Activated T-helper 1 cell treated with anti-CD3 and anti-CD28 coated beads, Interleukin-12 subunit alpha, Interleukin-12 subunit beta, Interleukin-2, Interleukin-4 antibody, amounts not matched to agents 30 ng/mL and 10 ng/mL and 1 ng/mL, durations not matched to agents 14 hours and 24 hours and 36 hours (primary cell): ENCODE measurements around the gene CGN. TPM values are rescaled to one million over a fixed set of nuclear protein-coding genes. Genes with fewer than 3 reads are reported as not detected.

Experiments
- DNase-seq: peaks from one replicate; pipeline ENCODE4 v3.0.0; 2021; ENCODE audit warnings: low spot score
- H3K27ac Mint-ChIP-seq: one replicate; pipeline ENCODE4 v1.8.0; 2021; ENCODE audit warnings: mild to moderate bottlenecking, mixed read lengths
- H3K27me3 Mint-ChIP-seq: one replicate; pipeline ENCODE4 v1.8.0; 2022; ENCODE audit warnings: mild to moderate bottlenecking, moderate library complexity, mixed read lengths; ENCODE audit not compliant: insufficient read depth
- H3K36me3 Mint-ChIP-seq: one replicate; pipeline ENCODE4 v1.8.0; 2021; ENCODE audit warnings: low read depth, mixed read lengths
- H3K4me1 Mint-ChIP-seq: one replicate; pipeline ENCODE4 v1.8.0; 2021; ENCODE audit warnings: low read depth, mixed read lengths
- H3K4me3 Mint-ChIP-seq: one replicate; pipeline ENCODE4 v1.8.0; 2021; ENCODE audit warnings: mild to moderate bottlenecking, moderate library complexity, mixed read lengths
- H3K9me3 Mint-ChIP-seq: one replicate; pipeline ENCODE4 v1.8.0; 2021; ENCODE audit warnings: mixed read lengths
- intact Hi-C: fragments of 100-400 bp; cut with micrococcal nuclease; formaldehyde crosslinking; loops from one replicate; pipeline ENCODE4 v1.15.1; 2024
- total RNA-seq: library from RNA; stranded (reverse); gene quantifications from 2 replicates; pipeline ENCODE4 v1.2.3, GENCODE V29; 2022

The CGN gene
- total RNA-seq, 1 donor from 2014 or later, result 0.91 TPM

GRCh38 chr1:151485685-151486255, 25.4 kb upstream of the CGN start:
- Mint-ChIP-seq H3K4me3 (no peak overlapping the region), H3K36me3 (no peaks in the 10 kb centered on the region), H3K4me1 (no peaks in the 10 kb centered on the region), H3K27ac (no peak overlapping the region), H3K27me3 (no peaks in the 10 kb centered on the region), H3K9me3 (peaks cover 8% of the 10 kb centered on the region)
- no peak for DNase-seq
- intact Hi-C loops, result no loop called here

DNA sequence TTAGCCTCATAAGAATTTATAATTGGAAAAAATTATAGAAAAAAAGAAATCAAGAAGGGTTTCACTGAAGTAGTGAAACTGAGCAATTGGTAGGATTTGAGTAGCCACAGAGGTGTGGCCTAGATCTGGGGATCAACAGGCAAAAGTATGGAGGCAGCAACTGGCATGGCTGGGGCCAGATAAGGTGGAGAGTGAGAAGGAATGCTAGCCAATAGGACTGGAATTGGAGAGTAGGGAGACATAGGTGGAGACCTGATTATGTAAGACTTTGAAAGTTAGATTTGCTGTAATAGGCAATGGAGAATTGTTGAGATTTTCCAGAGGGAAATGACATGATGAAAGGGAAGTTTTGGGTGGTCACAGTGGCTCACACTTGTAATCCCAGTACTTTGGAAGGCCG, 24.6 kb upstream of the CGN start:
- Mint-ChIP-seq H3K9me3 (peaks cover 6% of the 10 kb centered on the region), H3K4me1 (no peaks in the 10 kb centered on the region), H3K4me3 (no peak overlapping the region), H3K27me3 (peaks cover 2% of the 10 kb centered on the region), H3K27ac (no peak overlapping the region), H3K36me3 (no peaks in the 10 kb centered on the region)
- intact Hi-C loops, result no loop called here
- DNase-seq, result no peak

DNA sequence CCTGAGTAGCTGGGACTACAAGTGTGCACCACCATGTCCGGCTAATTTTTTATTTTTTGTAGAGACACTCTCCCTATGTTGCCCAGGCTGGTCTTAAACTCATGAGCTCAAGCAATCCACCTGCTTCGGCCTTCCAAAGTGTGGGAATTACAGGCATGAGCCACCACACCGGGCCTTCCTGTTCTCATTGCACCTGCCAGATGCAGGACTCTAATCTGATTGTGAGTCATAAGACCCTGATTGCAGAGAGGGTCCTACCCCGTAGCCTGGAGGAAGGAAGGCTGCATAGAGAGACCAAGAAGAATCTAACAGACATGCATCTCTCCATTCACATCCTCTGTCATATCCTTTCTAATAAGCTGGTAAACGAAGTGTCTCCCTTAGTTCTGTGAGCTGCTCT, 19.5 kb upstream of the CGN start:
- Mint-ChIP-seq H3K36me3 (no peaks in the 10 kb centered on the region), H3K4me3 (no peak overlapping the region), H3K27ac (no peak overlapping the region), H3K9me3 (no peaks in the 10 kb centered on the region), H3K27me3 (peaks cover 7% of the 10 kb centered on the region), H3K4me1 (peaks cover 12% of the 10 kb centered on the region)
- intact Hi-C loops, result no loop called here
- DNase-seq, result no peak

DNA sequence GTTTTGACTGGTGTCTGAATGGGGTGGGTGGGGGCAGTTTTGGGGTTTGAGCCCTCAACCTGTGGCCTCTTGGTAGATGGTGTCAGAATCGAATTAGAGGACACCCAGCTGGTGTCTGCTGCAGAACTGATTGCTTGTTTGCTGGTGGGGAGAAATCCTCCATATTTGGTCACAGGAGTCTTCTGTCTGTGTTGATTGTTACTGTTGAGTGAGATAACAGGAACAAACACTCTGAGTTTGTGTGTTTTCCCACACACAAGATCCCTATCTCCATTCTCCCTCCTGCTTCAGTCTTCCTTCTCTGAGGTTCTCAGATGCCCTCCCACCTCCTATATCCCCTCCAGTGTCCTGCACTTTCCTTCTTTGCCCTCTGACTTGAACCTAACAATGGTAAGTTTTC, 19.1 kb upstream of the CGN start:
- Mint-ChIP-seq H3K36me3 (no peaks in the 10 kb centered on the region), H3K4me3 (no peak overlapping the region), H3K9me3 (no peaks in the 10 kb centered on the region), H3K27ac (no peak overlapping the region), H3K4me1 (peaks cover 12% of the 10 kb centered on the region), H3K27me3 (peaks cover 7% of the 10 kb centered on the region)
- intact Hi-C loops, result no loop called here
- no peak for DNase-seq

DNA sequence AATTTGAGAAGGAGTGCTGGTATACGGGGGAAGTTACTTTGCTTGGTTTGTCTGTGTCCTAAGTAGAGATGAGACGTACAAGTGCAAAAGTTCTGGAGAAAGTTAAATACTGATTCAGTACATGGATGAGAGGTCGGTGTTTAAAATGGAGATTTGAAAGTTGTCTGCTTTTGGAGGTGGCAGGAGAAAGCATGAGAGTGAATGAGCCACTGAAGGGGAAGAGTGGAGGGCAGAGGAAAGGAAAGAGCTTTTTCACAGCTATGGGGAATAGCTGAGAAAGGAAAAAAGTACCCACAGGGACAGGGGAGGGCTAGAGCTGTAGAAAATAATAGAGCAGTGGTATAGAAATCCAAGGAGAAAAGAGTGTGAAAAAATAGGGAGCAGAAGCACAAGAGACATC, 18.1 kb upstream of the CGN start:
- H3K9me3 Mint-ChIP-seq, result no peaks in the 10 kb centered on the region
- H3K4me1 Mint-ChIP-seq, result peaks cover 12% of the 10 kb centered on the region
- DNase-seq, result no peak
- H3K27ac Mint-ChIP-seq, result no peak overlapping the region
- no peak overlapping the region for H3K4me3 Mint-ChIP-seq
- H3K27me3 Mint-ChIP-seq, result peaks cover 7% of the 10 kb centered on the region
- intact Hi-C loops, result no loop called here
- H3K36me3 Mint-ChIP-seq, result no peaks in the 10 kb centered on the region

DNA sequence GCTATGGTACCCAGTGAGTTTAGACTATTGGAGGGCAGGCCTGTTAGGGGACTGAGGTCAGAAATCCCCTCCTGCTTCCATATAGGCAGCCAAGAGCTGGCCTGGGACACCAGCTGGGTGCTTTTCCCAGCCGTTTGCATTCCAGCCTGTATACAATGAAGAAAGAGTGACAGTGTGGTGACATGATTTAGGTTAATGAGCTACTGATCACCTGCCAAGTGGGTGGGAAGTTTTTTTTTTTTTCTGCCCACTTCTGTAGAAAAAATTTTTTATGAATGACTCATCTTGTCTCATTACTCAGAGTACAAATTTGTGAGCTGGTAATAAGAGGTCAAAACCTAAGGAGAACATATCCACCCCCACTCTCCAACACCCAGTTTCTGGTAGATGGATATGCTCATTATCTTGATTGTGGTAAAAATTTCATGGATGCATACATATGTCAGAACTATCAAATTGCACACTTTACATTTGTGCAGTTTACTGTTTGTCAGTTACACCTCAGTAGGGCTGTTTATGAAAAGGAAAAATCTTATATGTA, 16.4 kb upstream of the CGN start:
- no peak overlapping the region for H3K27ac Mint-ChIP-seq
- intact Hi-C loops, result loop anchor here (1.0 kb wide), 1 partner anchor 20 kb away; no protein-coding TSS in a partner anchor
- peaks cover 13% of the 10 kb centered on the region for H3K27me3 Mint-ChIP-seq
- no peaks in the 10 kb centered on the region for H3K36me3 Mint-ChIP-seq
- H3K4me3 Mint-ChIP-seq, result no peak overlapping the region
- no peak for DNase-seq
- no peaks in the 10 kb centered on the region for H3K9me3 Mint-ChIP-seq
- H3K4me1 Mint-ChIP-seq, result peaks cover 12% of the 10 kb centered on the region

DNA sequence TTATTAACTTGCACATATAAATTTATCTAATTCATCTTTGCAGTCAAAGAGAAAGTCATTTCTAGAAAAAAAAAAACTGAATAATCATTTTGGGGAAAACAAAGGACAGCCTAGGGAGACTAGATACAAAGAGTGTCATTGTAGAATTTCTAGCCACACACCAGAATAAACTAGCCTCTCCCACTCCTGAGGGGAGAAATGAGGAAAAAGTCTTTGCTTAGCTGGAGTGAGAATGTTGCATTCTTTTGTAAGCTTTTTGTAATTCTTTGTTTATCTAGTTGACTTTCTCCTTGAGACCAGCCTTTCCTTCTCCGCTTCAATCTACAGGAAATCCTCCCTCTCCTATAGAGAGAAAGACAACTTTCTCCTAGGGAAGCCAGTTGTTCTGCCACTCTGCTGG, 15.9 kb upstream of the CGN start:
- peaks cover 13% of the 10 kb centered on the region for H3K27me3 Mint-ChIP-seq
- no peaks in the 10 kb centered on the region for H3K9me3 Mint-ChIP-seq
- peaks cover 12% of the 10 kb centered on the region for H3K4me1 Mint-ChIP-seq
- H3K4me3 Mint-ChIP-seq, result no peak overlapping the region
- H3K36me3 Mint-ChIP-seq, result no peaks in the 10 kb centered on the region
- DNase-seq, result no peak
- intact Hi-C loops, result loop anchor here (1.0 kb wide), 1 partner anchor 20 kb away; no protein-coding TSS in a partner anchor
- H3K27ac Mint-ChIP-seq, result no peak overlapping the region

DNA sequence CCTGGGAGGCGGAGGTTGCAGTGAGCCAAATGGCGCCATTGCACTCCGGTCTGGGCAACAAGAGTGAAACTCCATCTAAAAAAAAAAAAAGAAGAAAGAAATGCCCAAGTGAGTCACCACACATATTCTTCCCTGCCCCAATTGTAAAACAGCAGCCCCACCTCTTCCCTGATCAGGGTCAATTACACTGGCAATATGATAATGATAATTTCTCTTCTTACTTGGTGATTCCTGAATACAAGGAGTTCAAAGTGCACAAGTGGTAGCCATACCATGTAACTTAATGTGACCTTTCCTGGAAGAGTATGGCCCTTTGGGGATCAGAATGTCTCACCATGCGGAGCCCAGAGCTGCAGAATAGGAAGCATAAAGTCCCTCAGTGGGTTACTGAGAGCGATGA, 11.8 kb upstream of the CGN start:
- DNase-seq, result no peak
- intact Hi-C loops, result no loop called here
- no peaks in the 10 kb centered on the region for H3K9me3 Mint-ChIP-seq
- peaks cover 12% of the 10 kb centered on the region for H3K4me1 Mint-ChIP-seq
- H3K27ac Mint-ChIP-seq, result no peak overlapping the region
- H3K36me3 Mint-ChIP-seq, result no peaks in the 10 kb centered on the region
- peaks cover 14% of the 10 kb centered on the region for H3K27me3 Mint-ChIP-seq
- no peak overlapping the region for H3K4me3 Mint-ChIP-seq

- peaks cover 7% of the 10 kb centered on the region for H3K4me1 Mint-ChIP-seq
- no peak for DNase-seq
- H3K9me3 Mint-ChIP-seq, result no peaks in the 10 kb centered on the region
- peaks cover 14% of the 10 kb centered on the region for H3K27me3 Mint-ChIP-seq
- H3K27ac Mint-ChIP-seq, result no peak overlapping the region
- intact Hi-C loops, result no loop called here
- H3K4me3 Mint-ChIP-seq, result no peak overlapping the region
- no peaks in the 10 kb centered on the region for H3K36me3 Mint-ChIP-seq
These were observed 11.3 kb upstream of the CGN start for GRCh38 chr1:151499930-151500329.

DNA sequence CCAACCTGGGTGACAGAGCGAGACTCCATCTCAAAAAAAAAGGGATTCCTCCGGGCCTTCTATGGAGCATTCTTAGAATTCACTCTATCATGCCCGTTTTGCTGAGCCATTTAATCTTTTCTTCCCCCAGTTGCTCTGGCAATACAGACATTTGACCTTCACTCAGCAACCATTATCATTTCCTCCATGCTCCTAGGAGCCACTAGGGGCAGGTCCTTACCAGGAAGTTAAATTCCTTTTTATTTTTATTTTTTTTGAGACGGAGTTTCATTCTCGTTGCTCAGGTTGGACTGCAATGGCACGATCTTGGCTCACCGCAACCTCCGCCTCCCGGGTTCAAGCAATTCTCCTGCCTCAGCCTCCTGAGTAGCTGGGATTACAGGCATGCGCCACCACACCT, 9.7 kb upstream of the CGN start:
- DNase-seq, result no peak
- Mint-ChIP-seq H3K36me3 (no peaks in the 10 kb centered on the region), H3K9me3 (no peaks in the 10 kb centered on the region), H3K4me3 (no peak overlapping the region), H3K27me3 (peaks cover 24% of the 10 kb centered on the region), H3K4me1 (no peaks in the 10 kb centered on the region), H3K27ac (no peak overlapping the region)
- intact Hi-C loops, result no loop called here

DNA sequence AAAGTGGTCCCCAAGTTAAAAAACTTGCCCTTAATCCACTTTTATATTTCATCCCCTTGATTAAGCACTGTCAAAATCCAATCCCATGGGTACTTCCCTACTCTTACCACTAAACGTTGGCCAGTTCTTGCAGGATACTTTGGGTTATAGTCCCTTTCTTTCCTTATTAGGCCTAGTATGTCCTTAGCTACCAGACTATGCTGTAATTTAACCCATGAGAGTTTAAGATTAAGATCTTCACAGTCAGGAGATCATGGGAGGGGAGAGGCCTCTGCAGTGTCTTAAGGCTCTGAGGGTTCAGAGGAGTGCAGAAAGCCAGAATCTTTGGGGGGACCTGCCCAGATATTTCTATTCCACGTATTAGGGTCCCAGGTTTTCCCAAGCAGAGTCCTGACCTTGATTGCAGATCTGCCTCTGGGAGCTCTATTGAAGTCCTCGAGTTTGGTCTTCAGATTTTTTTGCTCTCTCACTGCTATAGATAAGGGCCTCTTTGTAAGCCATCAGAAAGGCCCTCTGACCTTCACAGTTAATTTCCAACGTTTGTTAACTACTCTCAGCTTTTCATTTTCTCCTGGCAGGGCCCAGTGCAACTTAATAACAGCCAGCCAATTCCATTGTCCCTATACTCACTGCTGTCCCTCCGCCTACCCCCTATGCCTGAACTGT, 9.0 kb upstream of the CGN start:
- Mint-ChIP-seq H3K36me3 (no peaks in the 10 kb centered on the region), H3K4me1 (no peaks in the 10 kb centered on the region), H3K4me3 (no peak overlapping the region), H3K9me3 (no peaks in the 10 kb centered on the region), H3K27ac (no peak overlapping the region), H3K27me3 (peaks cover 26% of the 10 kb centered on the region)
- intact Hi-C loops, result no loop called here
- DNase-seq, result no peak

GRCh38 chr1:151502859-151503780, 8.1 kb upstream of the CGN start:
- H3K9me3 Mint-ChIP-seq, result no peaks in the 10 kb centered on the region
- no peaks in the 10 kb centered on the region for H3K36me3 Mint-ChIP-seq
- H3K27me3 Mint-ChIP-seq, result peaks cover 26% of the 10 kb centered on the region
- H3K27ac Mint-ChIP-seq, result no peak overlapping the region
- intact Hi-C loops, result no loop called here
- no peaks in the 10 kb centered on the region for H3K4me1 Mint-ChIP-seq
- DNase-seq, result no peak
- H3K4me3 Mint-ChIP-seq, result no peak overlapping the region

- Mint-ChIP-seq H3K4me3 (no peak overlapping the region), H3K36me3 (no peaks in the 10 kb centered on the region), H3K9me3 (no peaks in the 10 kb centered on the region), H3K27me3 (peaks cover 20% of the 10 kb centered on the region), H3K27ac (no peak overlapping the region), H3K4me1 (no peaks in the 10 kb centered on the region)
- intact Hi-C loops, result no loop called here
- no peak for DNase-seq
These were observed 6.9 kb upstream of the CGN start for GRCh38 chr1:151504252-151504651.
